Right lobe of liver (tissue), 6 donors: ENCODE data around the gene WAS. TPM values are rescaled to one million over a fixed set of nuclear protein-coding genes. Genes with fewer than 3 reads are reported as not detected.
A peak's percentile ranks its signal among the peaks of the same experiment; 100 is the strongest.
"Not testable (repeated sequence)": the region's sequence is repeated elsewhere in the genome, so short reads cannot be mapped to it uniquely, and the experiment has no call there.

Experiments
- ATAC-seq, 4 donors: fragments of 200-7000 bp; cut with Tn5 transposase; one replicate each; pipeline ENCODE4 v1.9.1; 2020; ENCODE audit warnings: mild to moderate bottlenecking in 4 of 4, moderate library complexity in 4 of 4
- DNase-seq, 3 donors: peaks; one replicate each; pipeline ENCODE4 v3.0.0-alpha.2; 2020
- H3K27ac ChIP-seq, 3 donors: fragments of 200-600 bp; one replicate each; pipeline ENCODE4 v1.8.0; 2022
- H3K27me3 ChIP-seq, 2 donors: fragments of 200-600 bp; one replicate each; pipeline ENCODE4 v1.8.0; 2022
- H3K36me3 ChIP-seq, 4 donors: fragments of 200-600 bp; sonication (generic) in 1 of 4; one replicate each; pipeline versions ENCODE4 v1.5.1 to v1.8.0; 2017 to 2022; ENCODE audit warnings: control low read depth in 1 of 4
- H3K4me1 ChIP-seq, 4 donors: fragments of 200-600 bp; sonication (generic) in 1 of 4; one replicate each; pipeline versions ENCODE4 v1.5.1 to v1.8.0; 2017 to 2022; ENCODE audit warnings: control low read depth in 1 of 4
- H3K4me3 ChIP-seq, 3 donors: fragments of 200-600 bp; one replicate each; pipeline ENCODE4 v1.8.0; 2022
- H3K9me3 ChIP-seq, 4 donors: fragments of 200-600 bp; sonication (generic) in 1 of 4; one replicate each; pipeline versions ENCODE4 v1.5.1 to v1.8.0; 2017 to 2022; ENCODE audit warnings: control low read depth in 1 of 4
- POLR2A ChIP-seq: fragments of 450-650 bp; IDR thresholded peaks from one replicate; pipeline ENCODE4 v1.6.1; 2017; ENCODE audit warnings: antibody characterized with exemption, mild to moderate bottlenecking
- WGBS: methylation state at CpG from one replicate; pipeline ENCODE4 v1.1.6; 2018; ENCODE audit warnings: low coverage, low lambda C conversion rate; ENCODE audit not compliant: insufficient coverage; ENCODE audit errors: missing lambda C conversion rate; 5-methylcytosine and 5-hydroxymethylcytosine counted together
- intact Hi-C, 2 donors: fragments of 100-400 bp; cut with DNase I; formaldehyde crosslinking; loops; one replicate each; pipeline versions ENCODE4 v1.11.2 to v1.14.1; 2022
- total RNA-seq, 6 experiments: library from RNA; depleted of rRNA in 2 of 6; stranded (reverse); fragments of >200 nt in 2 of 6; fragmentation: NEBNext Ultra II Directional in 3 of 6; extraction: Animal tissue kit (Norgen Biotek cat#: 25700) in 3 of 6; gene quantifications; one replicate each; pipeline versions ENCODE4 v1.1.0 to v1.2.4, GENCODE V29; 2016 to 2023
- TF ChIP-seq, protein P1 (sequence below), 4 donors: fragments of 200-600 bp in 3 of 4; fragments of 450-650 bp in 1 of 4; IDR thresholded peaks; one replicate each; pipeline versions ENCODE4 v1.5.1 to v1.8.0; 2016 to 2022; ENCODE audit warnings: antibody characterized with exemption in 4 of 4, mild to moderate bottlenecking in 2 of 4
- donor health status: DM: no; HTN: yes; CAD: no.
- donor health status: DM: no; HTN: no; CAD: no.
- donor health status: DM: no; HTN: no; CAD: no.
- donor health status: DM: no; HTN: yes; CAD: no.
- donor health status: DM: no; HTN: yes; CAD: no.

WAS gene
- total RNA-seq, 6 experiments from 2014 or later, result 2.4 to 7.2 (median 4.8) TPM

DNA sequence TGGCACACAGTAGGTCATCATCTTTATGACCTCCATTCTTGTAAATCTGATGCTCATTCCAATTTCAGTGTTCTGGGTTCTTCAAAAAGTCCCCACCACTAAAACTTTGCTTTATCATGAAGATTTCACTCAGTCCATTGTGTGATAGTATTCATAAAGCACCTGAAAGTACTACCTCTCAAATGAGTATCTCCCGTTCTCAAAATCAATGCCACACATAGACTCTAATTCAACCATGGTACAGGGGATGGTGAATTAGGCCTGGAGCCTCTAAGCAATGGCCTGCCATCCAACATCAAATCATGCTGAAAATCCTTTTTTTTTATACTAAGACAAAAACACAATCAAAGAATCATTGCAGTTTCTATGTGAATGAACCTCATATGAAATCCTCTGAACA is 19.4 kb upstream of the WAS start:
- DNase-seq, result no peak

DNA sequence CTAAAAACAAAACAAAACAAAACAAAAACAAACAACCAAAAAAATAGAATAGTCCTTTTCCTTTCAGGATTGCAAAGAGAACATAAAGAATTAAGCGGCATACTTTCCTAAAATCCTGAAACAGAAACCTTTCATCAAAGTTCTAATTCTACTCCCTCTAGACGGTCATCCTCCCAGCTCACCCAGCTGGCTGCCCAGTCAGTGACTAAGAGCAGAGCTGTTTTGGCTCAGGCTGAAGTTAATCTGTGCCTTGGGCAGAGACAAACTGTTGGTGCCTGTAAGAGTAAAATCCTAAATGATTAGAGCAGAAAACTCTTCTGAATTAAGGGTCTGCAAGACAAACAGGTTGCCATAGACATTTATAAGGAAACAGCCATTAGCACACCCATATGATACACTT is 17.6 kb upstream of the WAS start:
- 33% methylated on average over 1 of the region's 2 CpGs for WGBS

More for the DNA sequence above, 19.4 kb upstream of the WAS start:
- intact Hi-C loops, result no loop called here
- TF ChIP-seq, protein P1, sequence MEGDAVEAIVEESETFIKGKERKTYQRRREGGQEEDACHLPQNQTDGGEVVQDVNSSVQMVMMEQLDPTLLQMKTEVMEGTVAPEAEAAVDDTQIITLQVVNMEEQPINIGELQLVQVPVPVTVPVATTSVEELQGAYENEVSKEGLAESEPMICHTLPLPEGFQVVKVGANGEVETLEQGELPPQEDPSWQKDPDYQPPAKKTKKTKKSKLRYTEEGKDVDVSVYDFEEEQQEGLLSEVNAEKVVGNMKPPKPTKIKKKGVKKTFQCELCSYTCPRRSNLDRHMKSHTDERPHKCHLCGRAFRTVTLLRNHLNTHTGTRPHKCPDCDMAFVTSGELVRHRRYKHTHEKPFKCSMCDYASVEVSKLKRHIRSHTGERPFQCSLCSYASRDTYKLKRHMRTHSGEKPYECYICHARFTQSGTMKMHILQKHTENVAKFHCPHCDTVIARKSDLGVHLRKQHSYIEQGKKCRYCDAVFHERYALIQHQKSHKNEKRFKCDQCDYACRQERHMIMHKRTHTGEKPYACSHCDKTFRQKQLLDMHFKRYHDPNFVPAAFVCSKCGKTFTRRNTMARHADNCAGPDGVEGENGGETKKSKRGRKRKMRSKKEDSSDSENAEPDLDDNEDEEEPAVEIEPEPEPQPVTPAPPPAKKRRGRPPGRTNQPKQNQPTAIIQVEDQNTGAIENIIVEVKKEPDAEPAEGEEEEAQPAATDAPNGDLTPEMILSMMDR (IDR thresholded peaks at IDR 0.05), result no peak
- TF ChIP-seq POLR2A, result no peak
- no peak for ATAC-seq
- H3K9me3 ChIP-seq, result no peaks in the 10 kb centered on the region
- H3K36me3 ChIP-seq, result no peaks in the 10 kb centered on the region
- no peaks in the 10 kb centered on the region for H3K4me1 ChIP-seq
- H3K27ac ChIP-seq, result no peak overlapping the region
- H3K4me3 ChIP-seq, result no peak overlapping the region
- no peaks in the 10 kb centered on the region for H3K27me3 ChIP-seq
- 75% methylated on average over 1 of the region's 1 CpG for WGBS

DNA sequence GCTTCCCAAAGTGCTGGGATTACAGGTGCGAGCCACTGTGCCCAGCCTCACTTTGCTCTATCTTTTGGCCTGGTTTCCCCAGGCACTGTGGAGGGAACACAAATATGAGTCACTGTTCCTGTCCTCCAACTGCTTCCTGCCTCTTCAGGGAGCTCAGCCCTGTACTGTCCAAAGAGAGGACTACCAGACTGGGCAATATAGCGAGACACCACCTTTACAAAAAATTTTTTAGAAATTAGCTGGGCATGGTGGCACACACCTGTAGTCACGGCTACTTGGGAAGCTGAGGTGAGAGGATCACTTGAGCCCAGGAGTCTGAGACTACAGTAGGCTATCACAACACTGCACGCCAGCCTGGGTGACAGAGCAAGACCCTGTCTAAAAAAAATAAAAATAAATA is 16.9 kb upstream of the WAS start:
- Histone ChIP-seq H3K4me1 (no peaks in the 10 kb centered on the region), H3K36me3 (no peaks in the 10 kb centered on the region), H3K9me3 (no peaks in the 10 kb centered on the region), H3K4me3 (no peak overlapping the region), H3K27me3 (no peaks in the 10 kb centered on the region), H3K27ac (no peak overlapping the region)
- intact Hi-C loops, result no loop called here
- 64% methylated on average over 4 of the region's 4 CpGs for WGBS
- ATAC-seq (no peak), DNase-seq (no peak)
- TF ChIP-seq POLR2A, result no peak
- TF ChIP-seq, protein P1 (IDR thresholded peaks at IDR 0.05), result no peak

More for the DNA sequence above, 17.6 kb upstream of the WAS start:
- no peak for ATAC-seq
- Histone ChIP-seq H3K4me1 (no peaks in the 10 kb centered on the region), H3K27ac (no peak overlapping the region), H3K4me3 (no peak overlapping the region), H3K27me3 (no peaks in the 10 kb centered on the region), H3K36me3 (no peaks in the 10 kb centered on the region), H3K9me3 (no peaks in the 10 kb centered on the region)
- DNase-seq, result no peak
- intact Hi-C loops, result no loop called here
- TF ChIP-seq, protein P1 (IDR thresholded peaks at IDR 0.05), result no peak
- no peak for TF ChIP-seq POLR2A

DNA sequence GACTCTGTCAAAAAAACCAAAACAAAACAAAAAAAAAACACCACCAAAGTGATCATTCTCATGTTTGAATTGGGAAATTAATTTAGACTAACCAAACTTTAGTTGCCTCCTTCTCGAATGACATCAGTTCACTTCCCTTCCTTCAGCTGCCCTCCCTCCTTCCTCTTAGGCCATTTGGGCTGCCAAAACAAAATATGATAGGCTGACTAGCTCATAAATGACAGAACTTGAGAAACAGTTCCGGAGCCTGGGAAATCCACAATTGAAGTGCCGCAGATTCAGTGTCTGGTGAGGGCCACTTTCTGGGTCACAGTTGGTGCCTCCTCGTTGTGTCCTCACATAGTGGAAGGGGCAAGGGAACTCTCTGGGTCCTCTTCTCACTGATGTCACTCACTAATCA is 16.1 kb upstream of the WAS start:
- DNase-seq, result no peak
- H3K27me3 ChIP-seq, result no peaks in the 10 kb centered on the region
- H3K4me3 ChIP-seq, result no peak overlapping the region
- intact Hi-C loops, result no loop called here
- H3K36me3 ChIP-seq, result no peaks in the 10 kb centered on the region
- no peaks in the 10 kb centered on the region for H3K4me1 ChIP-seq
- ATAC-seq, result peak in 2 of 4 donors; percentile 19 to 27
- TF ChIP-seq, protein P1 (IDR thresholded peaks at IDR 0.05), result no peak
- no peak for TF ChIP-seq POLR2A
- 47% methylated on average over 2 of the region's 4 CpGs for WGBS
- H3K9me3 ChIP-seq, result no peaks in the 10 kb centered on the region
- no peak overlapping the region for H3K27ac ChIP-seq

DNA sequence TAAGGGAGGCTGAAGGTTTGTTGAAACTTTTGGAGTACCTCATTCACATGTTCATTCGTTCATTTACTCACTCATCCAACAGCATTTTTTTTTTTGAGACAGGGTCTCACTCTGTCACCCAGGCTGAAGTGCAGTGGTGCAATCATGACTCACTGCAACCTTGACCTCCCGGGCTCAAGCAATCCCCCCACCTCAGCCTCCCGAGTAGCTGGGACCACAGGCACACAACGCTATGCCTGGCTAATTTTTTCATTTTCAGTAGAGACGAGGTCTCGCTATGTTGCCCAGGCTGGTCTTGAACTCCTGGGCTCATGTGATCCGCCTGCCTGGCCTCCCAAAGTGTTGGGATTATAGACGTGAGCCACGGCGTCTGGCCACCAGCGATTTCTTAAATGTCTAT is 15.4 kb upstream of the WAS start:
- H3K9me3 ChIP-seq, DNase-seq, H3K27ac ChIP-seq, H3K4me3 ChIP-seq, ATAC-seq, H3K4me1 ChIP-seq, H3K27me3 ChIP-seq, H3K36me3 ChIP-seq, intact Hi-C loops: not testable (repeated sequence)
- WGBS, result 64% methylated on average over 4 of the region's 11 CpGs
